ENCODE data around the gene DGCR6.

- TF ChIP-seq CTCF (IDR thresholded peaks at IDR 0.05; ENCODE audit: poor library complexity) (no peak), EZH2 (IDR thresholded peaks at IDR 0.05; ENCODE audit: borderline replicate concordance) (no peak), EZH2phosphoT487 (IDR thresholded peaks at IDR 0.05; ENCODE audit: low read depth, severe bottlenecking, unreplicated experiment) (no peak)
Observed at GRCh38 chr22:18935889-18936529, 29.9 kb downstream of the DGCR6 start, which contains the start of gene PRODH.

All from hepatocyte (in vitro differentiated cells).